ENCODE measurements around the gene USPL1.

Gene USPL1

GRCh38 chr13:30698488-30699005 lies 80.8 kb downstream of the USPL1 start:
- DNase-seq = no peak

GRCh38 chr13:30700364-30700763 lies 82.6 kb downstream of the USPL1 start:
- no peak for DNase-seq

GRCh38 chr13:30702006-30702405 lies 84.3 kb downstream of the USPL1 start:
- no peak for DNase-seq

GRCh38 chr13:30704596-30704995 lies 86.9 kb downstream of the USPL1 start:
- no peak for DNase-seq

GRCh38 chr13:30705680-30706079 lies 88.0 kb downstream of the USPL1 start:
- DNase-seq = no peak

GRCh38 chr13:30708541-30708940 lies 90.8 kb downstream of the USPL1 start:
- DNase-seq = no peak

Measured in activated CD8-positive, alpha-beta memory T cell treated with anti-CD3 and anti-CD28 coated beads, Interleukin-2, amount 50 U/mL, for 4 hours (primary cell).